HepG2 (cell line): ENCODE measurements around the gene VIM. TPM values are rescaled to one million over a fixed set of nuclear protein-coding genes. Genes with fewer than 3 reads are reported as not detected.

Source experiments
- CREB1 ChIP-seq, 2 experiments: fragments of 450-650 bp in 1 of 2; IDR thresholded peaks; 2 replicates each; pipeline ENCODE4 v1.6.1; 2016 to 2017; ENCODE audit warnings: control low read depth in 1 of 2, mild to moderate bottlenecking in 1 of 2, missing compliant biosample characterization in 1 of 2, missing genetic modification characterization in 1 of 2
- ELF1 ChIP-seq: sonication (generic); formaldehyde crosslinking; IDR thresholded peaks from 2 replicates; pipeline ENCODE4 v1.4.0; 2020; ENCODE audit warnings: missing genetic modification reagents
- MZF1 ChIP-seq: sonication (generic); formaldehyde crosslinking; IDR thresholded peaks from 2 replicates; pipeline ENCODE4 v1.8.1; 2023; ENCODE audit warnings: mild to moderate bottlenecking, missing genetic modification reagents, borderline replicate concordance
- PCBP1 ChIP-seq: fragments of 200-400 bp; formaldehyde crosslinking; IDR thresholded peaks from 2 replicates; pipeline ENCODE4 v1.6.1; 2017; ENCODE audit warnings: mild to moderate bottlenecking, low read depth, low read length, borderline replicate concordance
- PHF8 ChIP-seq: sonication (generic); formaldehyde crosslinking; IDR thresholded peaks from 2 replicates; pipeline ENCODE4 v1.5.0; 2020; ENCODE audit warnings: missing genetic modification reagents
- PLSCR1 ChIP-seq: sonication (generic); formaldehyde crosslinking; IDR thresholded peaks from 2 replicates; pipeline ENCODE4 v1.5.0; 2020; ENCODE audit warnings: missing genetic modification reagents, mild to moderate bottlenecking, borderline replicate concordance
- RBAK ChIP-seq: sonication (generic); formaldehyde crosslinking; IDR thresholded peaks from 2 replicates; pipeline ENCODE4 v1.5.1; 2020; ENCODE audit warnings: mild to moderate bottlenecking, missing genetic modification reagents
- RBFOX2 ChIP-seq: fragments of 200-400 bp; formaldehyde crosslinking; IDR thresholded peaks from 2 replicates; pipeline ENCODE4 v1.6.1; 2017; ENCODE audit warnings: low read depth, mild to moderate bottlenecking, low read length
- RORA ChIP-seq: sonication (generic); formaldehyde crosslinking; IDR thresholded peaks from 2 replicates; pipeline ENCODE4 v1.5.0; 2020; ENCODE audit warnings: mild to moderate bottlenecking, missing genetic modification reagents, moderate library complexity
- SNRNP70 ChIP-seq: fragments of 200-400 bp; formaldehyde crosslinking; IDR thresholded peaks from 2 replicates; pipeline ENCODE4 v1.6.1; 2017; ENCODE audit warnings: mild to moderate bottlenecking, low read depth, low read length, moderate library complexity
- SRSF1 ChIP-seq: fragments of 200-400 bp; formaldehyde crosslinking; optimal IDR thresholded peaks from 2 replicates; pipeline ENCODE3; 2017; ENCODE audit warnings: mild to moderate bottlenecking, low read depth, low read length, moderate library complexity
- TSC22D2 ChIP-seq: sonication (generic); formaldehyde crosslinking; IDR thresholded peaks from 2 replicates; pipeline ENCODE4 v1.5.1; 2020; ENCODE audit warnings: missing genetic modification reagents, mild to moderate bottlenecking, borderline replicate concordance
- ZBTB21 ChIP-seq: sonication (generic); formaldehyde crosslinking; IDR thresholded peaks from 2 replicates; pipeline ENCODE4 v1.4.0; 2020; ENCODE audit warnings: missing genetic modification reagents
- ZC3H13 ChIP-seq: sonication (generic); formaldehyde crosslinking; IDR thresholded peaks from 2 replicates; pipeline ENCODE4 v1.8.1; 2023; ENCODE audit warnings: mild to moderate bottlenecking, missing genetic modification reagents, moderate library complexity
- ZNF17 ChIP-seq: sonication (generic); formaldehyde crosslinking; IDR thresholded peaks from 2 replicates; pipeline ENCODE4 v1.5.0; 2020; ENCODE audit warnings: mild to moderate bottlenecking, missing genetic modification reagents
- ZNF510 ChIP-seq: sonication (generic); formaldehyde crosslinking; IDR thresholded peaks from 2 replicates; pipeline ENCODE4 v1.4.0; 2020; ENCODE audit warnings: low read depth, mild to moderate bottlenecking, missing genetic modification reagents
- ZNF615 ChIP-seq: sonication (generic); formaldehyde crosslinking; IDR thresholded peaks from 2 replicates; pipeline ENCODE4 v1.5.0; 2020; ENCODE audit warnings: mild to moderate bottlenecking, missing genetic modification reagents, borderline replicate concordance
- ZNF616 ChIP-seq: sonication (generic); formaldehyde crosslinking; IDR thresholded peaks from 2 replicates; pipeline ENCODE4 v1.5.0; 2020; ENCODE audit warnings: low read depth, mild to moderate bottlenecking, missing genetic modification reagents
- ZNF639 ChIP-seq: conservative IDR thresholded peaks from 2 replicates; pipeline ENCODE4 v1.6.1; 2018; ENCODE audit warnings: missing genetic modification reagents
- ZNF768 ChIP-seq: sonication (generic); formaldehyde crosslinking; IDR thresholded peaks from 2 replicates; pipeline ENCODE4 v1.4.0; 2020; ENCODE audit warnings: missing genetic modification reagents
- ZNF790 ChIP-seq: sonication (generic); formaldehyde crosslinking; IDR thresholded peaks from 2 replicates; pipeline ENCODE4 v1.8.0; 2022; ENCODE audit warnings: missing genetic modification reagents, mild to moderate bottlenecking, borderline replicate concordance
- ZNF816 ChIP-seq: sonication (generic); formaldehyde crosslinking; IDR thresholded peaks from 2 replicates; pipeline ENCODE4 v1.8.0; 2022; ENCODE audit warnings: missing genetic modification reagents, mild to moderate bottlenecking, borderline replicate concordance
- polyA plus RNA-seq, 8 experiments: library from polyadenylated mRNA; depleted of rRNA in 3 of 8; stranded (reverse) in 7 of 8; unstranded in 1 of 8; fragments of >200 nt; fragmentation: Illumina TruSeq in 4 of 8; extraction: Trizol in 4 of 8; gene quantifications; 2 replicates each; pipeline versions ENCODE4 v1.2.1 to v1.2.3, GENCODE V29; 2011 to 2016; ENCODE audit warnings: low read depth in 4 of 8, missing spikeins in 1 of 8, mixed read lengths in 1 of 8; ENCODE audit not compliant: insufficient read depth in 1 of 8
- total RNA-seq, 5 experiments: library from RNA; depleted of rRNA; stranded (reverse); fragments of >200 nt; fragmentation: Illumina TruSeq; extraction: Trizol; gene quantifications; 2 replicates each; pipeline ENCODE4 v1.2.3, GENCODE V29; 2016; ENCODE audit warnings: low read depth in 1 of 5
- TF ChIP-seq, protein P1 (sequence below): sonication (generic); formaldehyde crosslinking; IDR thresholded peaks from 2 replicates; pipeline ENCODE4 v1.5.0; 2020; ENCODE audit warnings: missing genetic modification reagents
- TF ChIP-seq, protein P2 (sequence below): sonication (generic); formaldehyde crosslinking; IDR thresholded peaks from 2 replicates; pipeline ENCODE4 v1.9.0; 2022; ENCODE audit warnings: missing genetic modification reagents, mild to moderate bottlenecking, borderline replicate concordance

The VIM gene
- total and polyA plus RNA-seq, 2 of the 13 experiments (the other 11 are each of a cell fraction or from before 2014, with no cell fraction given), result not detected

DNA sequence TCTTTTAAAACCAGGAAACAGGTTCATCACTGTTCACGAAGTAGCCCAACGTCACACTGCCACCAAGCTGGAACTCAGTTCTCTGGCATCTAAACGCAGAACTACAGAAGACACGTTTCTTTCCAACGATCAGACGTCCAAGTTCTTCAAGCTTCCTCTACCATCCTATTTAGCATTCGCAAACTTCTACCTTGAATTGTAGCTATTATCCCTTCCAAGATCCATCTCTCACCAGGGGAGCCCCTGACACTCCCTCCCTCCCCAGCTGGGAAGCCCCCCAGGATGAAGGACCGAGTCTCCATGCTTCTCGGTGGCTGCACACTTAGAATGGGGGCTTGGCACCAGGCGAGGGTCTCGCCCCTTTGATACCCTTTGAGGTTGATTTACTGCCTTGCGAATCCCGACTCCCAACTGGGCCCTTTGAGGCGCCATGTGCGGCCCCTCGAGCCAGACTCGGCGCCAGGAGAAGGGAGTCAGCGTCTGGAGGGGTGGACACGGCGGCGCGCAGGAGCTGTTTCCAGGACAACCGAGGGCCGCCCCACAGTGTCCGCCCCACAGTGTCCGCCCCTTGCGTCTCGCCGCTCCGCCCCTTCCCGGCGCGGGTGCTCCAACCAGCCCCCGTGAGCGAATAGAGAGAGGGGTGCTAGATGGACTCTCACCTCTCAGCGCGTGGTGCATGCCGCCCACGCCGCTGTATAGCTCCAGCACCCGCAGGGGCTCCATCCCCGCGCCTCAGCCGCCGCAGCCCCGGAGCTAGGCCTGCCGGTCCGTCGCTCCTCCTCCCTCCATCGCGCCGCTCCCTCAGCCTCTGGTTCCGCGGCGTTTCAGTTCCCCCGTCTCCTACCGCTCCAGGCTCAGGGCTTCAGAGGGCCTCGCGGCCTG, 26.9 kb upstream of the VIM start, which contains the start of gene TRDMT1 (continued):
- TF ChIP-seq RBAK (CRISPR knock-in tag) (peak; percentile 61; the same call in 1 of the 2 replicates), PHF8 (peak; percentile 100), PCBP1 (peak; percentile 80), ZC3H13 (CRISPR knock-in tag) (peak; percentile 83), ZNF510 (no peak), ZNF816 (CRISPR knock-in tag) (peak; percentile 66; the same call in 1 of the 2 replicates), RORA (no peak), ZNF616 (CRISPR knock-in tag) (peak; percentile 85; the same call in 1 of the 2 replicates), PLSCR1 (0 out of 2 replicates have a peak, but pooled peaks have one; percentile 53), MZF1 (CRISPR knock-in tag) (0 out of 2 replicates have a peak, but pooled peaks have one; percentile 78), CREB1 (IDR thresholded peaks at IDR 0.05) (0 out of 2 replicates have a peak, but pooled peaks have one; percentile 16), CREB1 (CRISPR knock-in tag; IDR thresholded peaks at IDR 0.05) (0 out of 2 replicates have a peak, but pooled peaks have one; percentile 43), ELF1 (peak; percentile 74), ZNF615 (CRISPR knock-in tag) (0 out of 2 replicates have a peak, but pooled peaks have one; percentile 66), RBFOX2 (peak; percentile 78), ZNF639 (CRISPR knock-in tag) (peak; percentile 69; the same call in 1 of the 2 replicates), SNRNP70 (no peak), TSC22D2 (CRISPR knock-in tag) (peak; percentile 89; the same call in 1 of the 2 replicates), SRSF1 (peak; percentile 99), ZNF768 (CRISPR knock-in tag) (peak; percentile 88), ZBTB21 (CRISPR knock-in tag) (no peak), ZNF790 (peak; percentile 81; the same call in 1 of the 2 replicates), ZNF17 (CRISPR knock-in tag) (0 out of 2 replicates have a peak, but pooled peaks have one; percentile 14)
- TF ChIP-seq, protein P1, sequence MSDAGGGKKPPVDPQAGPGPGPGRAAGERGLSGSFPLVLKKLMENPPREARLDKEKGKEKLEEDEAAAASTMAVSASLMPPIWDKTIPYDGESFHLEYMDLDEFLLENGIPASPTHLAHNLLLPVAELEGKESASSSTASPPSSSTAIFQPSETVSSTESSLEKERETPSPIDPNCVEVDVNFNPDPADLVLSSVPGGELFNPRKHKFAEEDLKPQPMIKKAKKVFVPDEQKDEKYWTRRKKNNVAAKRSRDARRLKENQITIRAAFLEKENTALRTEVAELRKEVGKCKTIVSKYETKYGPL (CRISPR knock-in tag), result 0 out of 2 replicates have a peak, but pooled peaks have one; percentile 13
- TF ChIP-seq, protein P2, sequence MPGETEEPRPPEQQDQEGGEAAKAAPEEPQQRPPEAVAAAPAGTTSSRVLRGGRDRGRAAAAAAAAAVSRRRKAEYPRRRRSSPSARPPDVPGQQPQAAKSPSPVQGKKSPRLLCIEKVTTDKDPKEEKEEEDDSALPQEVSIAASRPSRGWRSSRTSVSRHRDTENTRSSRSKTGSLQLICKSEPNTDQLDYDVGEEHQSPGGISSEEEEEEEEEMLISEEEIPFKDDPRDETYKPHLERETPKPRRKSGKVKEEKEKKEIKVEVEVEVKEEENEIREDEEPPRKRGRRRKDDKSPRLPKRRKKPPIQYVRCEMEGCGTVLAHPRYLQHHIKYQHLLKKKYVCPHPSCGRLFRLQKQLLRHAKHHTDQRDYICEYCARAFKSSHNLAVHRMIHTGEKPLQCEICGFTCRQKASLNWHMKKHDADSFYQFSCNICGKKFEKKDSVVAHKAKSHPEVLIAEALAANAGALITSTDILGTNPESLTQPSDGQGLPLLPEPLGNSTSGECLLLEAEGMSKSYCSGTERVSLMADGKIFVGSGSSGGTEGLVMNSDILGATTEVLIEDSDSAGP (CRISPR knock-in tag), result peak; percentile 95
